ENCODE data around the gene POPDC2. TPM values are rescaled to one million over a fixed set of nuclear protein-coding genes. Genes with fewer than 3 reads are reported as not detected.
"Not testable (repeated sequence)": the region's sequence is repeated elsewhere in the genome, so short reads cannot be mapped to it uniquely, and the experiment has no call there.

The POPDC2 gene
- total and polyA plus RNA-seq, 10 of the 15 experiments (the other 5 are each of a cell fraction or from before 2014, with no cell fraction given), result 1.8 to 12.7 (median 3.5) TPM

- TF ChIP-seq ZBTB11 (CRISPR knock-in tag; IDR thresholded peaks at IDR 0.05), result no peak
- no peak for TF ChIP-seq NR2C2 (IDR thresholded peaks at IDR 0.05; ENCODE audit: borderline replicate concordance, control insufficient read depth, insufficient read length, low read depth)
- TF ChIP-seq KDM1A (IDR thresholded peaks at IDR 0.05; ENCODE audit: borderline replicate concordance), result no peak
- TF ChIP-seq ZNF24 (IDR thresholded peaks at IDR 0.05), result no peak
- no peak for TF ChIP-seq SMAD5 (IDR thresholded peaks at IDR 0.05; ENCODE audit: low read depth)
These were observed 64.6 kb downstream of the POPDC2 start (continued) for GRCh38 chr3:119595639-119596334.

GRCh38 chr3:119594929-119595328 is 65.5 kb downstream of the POPDC2 start:
- H3K4me3 ChIP-seq; H3K36me3 ChIP-seq (ENCODE audit: control insufficient read depth in 2 of 2, insufficient read depth in 2 of 2, low read length in 1 of 2); FAIRE-seq; H2AFZ ChIP-seq (ENCODE audit: control insufficient read depth, low read depth, low read length); DNase-seq (ENCODE audit: low read depth, low spot score); BruUV-seq (replicated peaks); H4K20me1 ChIP-seq (ENCODE audit: control insufficient read depth, insufficient read depth); ATAC-seq; H3K9ac ChIP-seq (ENCODE audit: control insufficient read depth, insufficient read depth, low read length); H3K27ac ChIP-seq (ENCODE audit: control insufficient read depth, insufficient read depth); intact Hi-C loops (cut with micrococcal nuclease; ENCODE audit: unreplicated experiment); H3K4me2 ChIP-seq (ENCODE audit: control insufficient read depth, insufficient read depth); H3K27me3 ChIP-seq (replicated peaks in 1 of 2; ENCODE audit: control insufficient read depth in 2 of 2, insufficient read depth in 2 of 2, low read length in 1 of 2): not testable (repeated sequence)
- Histone ChIP-seq H3K79me2 (ENCODE audit: control insufficient read depth, insufficient read depth, low read length) (peaks cover 14% of the 10 kb centered on the region), H3K9me3 (replicated peaks; ENCODE audit: control insufficient read depth, insufficient read depth, low read length) (peaks cover 11% of the 10 kb centered on the region), H3K4me1 (ENCODE audit: control insufficient read depth, insufficient read depth, low read length) (peaks cover 42% of the 10 kb centered on the region)
- ChIA-PET CTCF (interaction anchor here (1.0 to 2.9 kb wide), 6 partner anchors 8 to 86 kb away, joined by 3 to 21 read pairs (median 15); partner anchors contain the start of gene CD80), SMC1A (ENCODE audit: uncharacterized antibody, unreplicated experiment) (interaction anchor here (0.9 to 4.9 kb wide), 10 partner anchors 10 to 88 kb away, joined by 3 to 41 read pairs (median 10); partner anchors contain the start of gene CD80), POLR2A (interaction anchor here (1.0 to 10.4 kb wide), 8 partner anchors 6 to 70 kb away, joined by 3 to 133 read pairs (median 7); partner anchors contain the start of gene ADPRH), RAD21 (ENCODE audit: unreplicated experiment) (interaction anchor here (1.0 to 1.9 kb wide), 3 partner anchors 33 to 140 kb away, joined by 3 to 5 read pairs (median 4); no protein-coding TSS in a partner anchor)
- WGBS (ENCODE audit: insufficient coverage, insufficient replicate concordance, low lambda C conversion rate, missing lambda C conversion rate), result 94% methylated on average over 1 of the region's 1 CpG
- in situ Hi-C loops (cut with MboI), result loop anchor here (5.0 kb wide), 1 partner anchor 82 kb away; the partner anchor contains the start of gene COX17
